ENCODE results near the gene PLAAT5. TPM values are rescaled to one million over a fixed set of nuclear protein-coding genes. Genes with fewer than 3 reads are reported as not detected.

The PLAAT5 gene
- total RNA-seq, 3 donors from 2014 or later (not counting 1 experiment from before 2014, with no cell fraction given): 0.59 to 3.0 (median 0.95) TPM

DNA sequence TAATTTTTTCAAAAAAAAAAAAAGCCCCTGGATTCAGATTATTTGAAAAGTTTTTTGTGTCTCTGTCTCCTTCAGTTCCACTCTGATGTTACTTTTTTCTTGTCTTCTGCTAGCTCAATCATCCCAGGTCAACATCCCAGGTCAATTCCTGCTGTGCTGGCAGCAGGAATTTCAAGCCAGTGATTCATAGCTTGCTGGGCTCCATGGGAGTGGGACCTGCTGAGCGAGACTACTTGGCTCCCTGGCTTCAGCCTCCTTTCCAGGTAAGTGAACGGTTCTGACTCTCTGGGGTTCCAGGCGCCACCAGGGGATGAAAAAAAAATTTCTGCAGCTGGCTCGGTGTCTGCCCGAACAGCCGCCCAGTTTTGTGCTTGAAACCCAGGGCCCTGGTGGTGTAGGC is 31.4 kb downstream of the PLAAT5 start:
- WGBS (ENCODE audit: insufficient coverage): 85% methylated on average over 6 of the region's 6 CpGs
- ATAC-seq: no peak
- Histone ChIP-seq H3K4me3 (ENCODE audit: low read length) (no peak overlapping the region), H3K27me3 (ENCODE audit: control insufficient read depth, insufficient read depth, low read length) (no peaks in the 10 kb centered on the region), H3K27ac (ENCODE audit: low read length) (no peak overlapping the region), H3K36me3 (ENCODE audit: control insufficient read depth, insufficient read depth, low read length) (no peaks in the 10 kb centered on the region), H3K9me3 (ENCODE audit: control insufficient read depth, insufficient read depth, low read length) (no peaks in the 10 kb centered on the region), H3K4me1 (ENCODE audit: control insufficient read depth, insufficient read depth, low read length) (no peaks in the 10 kb centered on the region)
- intact Hi-C loops (cut with micrococcal nuclease): loop anchor here (10.0 kb wide), 1 partner anchor 55 kb away; no protein-coding TSS in a partner anchor
- no peaks in the 10 kb centered on the region for H3K9me3 Mint-ChIP-seq
- TF ChIP-seq, protein P1, sequence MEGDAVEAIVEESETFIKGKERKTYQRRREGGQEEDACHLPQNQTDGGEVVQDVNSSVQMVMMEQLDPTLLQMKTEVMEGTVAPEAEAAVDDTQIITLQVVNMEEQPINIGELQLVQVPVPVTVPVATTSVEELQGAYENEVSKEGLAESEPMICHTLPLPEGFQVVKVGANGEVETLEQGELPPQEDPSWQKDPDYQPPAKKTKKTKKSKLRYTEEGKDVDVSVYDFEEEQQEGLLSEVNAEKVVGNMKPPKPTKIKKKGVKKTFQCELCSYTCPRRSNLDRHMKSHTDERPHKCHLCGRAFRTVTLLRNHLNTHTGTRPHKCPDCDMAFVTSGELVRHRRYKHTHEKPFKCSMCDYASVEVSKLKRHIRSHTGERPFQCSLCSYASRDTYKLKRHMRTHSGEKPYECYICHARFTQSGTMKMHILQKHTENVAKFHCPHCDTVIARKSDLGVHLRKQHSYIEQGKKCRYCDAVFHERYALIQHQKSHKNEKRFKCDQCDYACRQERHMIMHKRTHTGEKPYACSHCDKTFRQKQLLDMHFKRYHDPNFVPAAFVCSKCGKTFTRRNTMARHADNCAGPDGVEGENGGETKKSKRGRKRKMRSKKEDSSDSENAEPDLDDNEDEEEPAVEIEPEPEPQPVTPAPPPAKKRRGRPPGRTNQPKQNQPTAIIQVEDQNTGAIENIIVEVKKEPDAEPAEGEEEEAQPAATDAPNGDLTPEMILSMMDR (IDR thresholded peaks at IDR 0.05): no peak
- no peak for DNase-seq
- H3K27me3 Mint-ChIP-seq (ENCODE audit: low read depth in 2 of 2): peaks cover 0 to 13% of the 10 kb centered on the region in 2 donors
- H3K4me1 Mint-ChIP-seq: no peaks in the 10 kb centered on the region
- H3K36me3 Mint-ChIP-seq: no peaks in the 10 kb centered on the region
- H3K27ac Mint-ChIP-seq: no peak overlapping the region
- H3K4me3 Mint-ChIP-seq: no peak overlapping the region

- Histone ChIP-seq H3K4me1 (ENCODE audit: control insufficient read depth, insufficient read depth, low read length) (no peaks in the 10 kb centered on the region), H3K36me3 (ENCODE audit: control insufficient read depth, insufficient read depth, low read length) (no peaks in the 10 kb centered on the region), H3K9me3 (ENCODE audit: control insufficient read depth, insufficient read depth, low read length) (no peaks in the 10 kb centered on the region), H3K27ac (ENCODE audit: low read length) (no peak overlapping the region), H3K27me3 (ENCODE audit: control insufficient read depth, insufficient read depth, low read length) (no peaks in the 10 kb centered on the region), H3K4me3 (ENCODE audit: low read length) (no peak overlapping the region)
- DNase-seq (no peak), ATAC-seq (no peak)
- Mint-ChIP-seq H3K4me1 (peaks cover 21 to 40% of the 10 kb centered on the region in 2 donors), H3K27ac (peak overlapping the region in 1 of 2 donors; percentile 87), H3K9me3 (no peaks in the 10 kb centered on the region), H3K27me3 (ENCODE audit: low read depth in 2 of 2) (peaks cover 6 to 32% of the 10 kb centered on the region in 2 donors), H3K36me3 (no peaks in the 10 kb centered on the region), H3K4me3 (no peak overlapping the region)
- TF ChIP-seq, protein P1 (IDR thresholded peaks at IDR 0.05): no peak
- intact Hi-C loops (cut with micrococcal nuclease): no loop called here
- WGBS (ENCODE audit: insufficient coverage): 0% methylated on average over 1 of the region's 1 CpG
Observed at GRCh38 chr11:63448646-63449045, 42.3 kb downstream of the PLAAT5 start.

DNA sequence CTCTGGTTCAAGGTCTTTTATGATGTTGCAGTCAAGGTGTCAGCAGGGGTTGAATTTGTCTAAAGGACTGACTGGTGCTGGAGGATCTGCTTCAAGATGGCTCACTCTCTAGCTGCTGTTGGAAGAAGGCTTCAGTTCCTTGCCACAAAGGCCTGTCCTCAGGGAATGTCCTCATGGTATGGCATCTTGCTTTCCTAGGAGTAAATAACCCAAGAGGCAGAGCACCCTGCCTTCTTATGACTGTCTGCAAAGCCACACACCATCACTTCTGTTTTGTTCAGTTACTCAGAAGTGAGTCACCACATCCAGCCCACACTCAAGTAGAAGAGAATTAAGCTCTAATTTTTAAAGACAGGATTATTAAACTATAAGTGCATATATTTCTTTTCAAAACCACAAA is 45.2 kb downstream of the PLAAT5 start:
- intact Hi-C loops (cut with micrococcal nuclease): no loop called here
- Histone ChIP-seq H3K4me3 (ENCODE audit: low read length) (no peak overlapping the region), H3K9me3 (ENCODE audit: control insufficient read depth, insufficient read depth, low read length) (no peaks in the 10 kb centered on the region), H3K27ac (ENCODE audit: low read length) (no peak overlapping the region), H3K27me3 (ENCODE audit: control insufficient read depth, insufficient read depth, low read length) (no peaks in the 10 kb centered on the region), H3K4me1 (ENCODE audit: control insufficient read depth, insufficient read depth, low read length) (no peaks in the 10 kb centered on the region), H3K36me3 (ENCODE audit: control insufficient read depth, insufficient read depth, low read length) (no peaks in the 10 kb centered on the region)
- Mint-ChIP-seq H3K9me3 (no peaks in the 10 kb centered on the region), H3K27me3 (ENCODE audit: low read depth in 2 of 2) (peaks cover 0 to 36% of the 10 kb centered on the region in 2 donors), H3K4me3 (no peak overlapping the region), H3K27ac (peak overlapping the region in 1 of 2 donors; percentile 87), H3K36me3 (no peaks in the 10 kb centered on the region), H3K4me1 (peaks cover 21 to 40% of the 10 kb centered on the region in 2 donors)
- DNase-seq (no peak), ATAC-seq (peak in 1 of 3 donors; percentile 61)
- TF ChIP-seq, protein P1 (IDR thresholded peaks at IDR 0.05): no peak

DNA sequence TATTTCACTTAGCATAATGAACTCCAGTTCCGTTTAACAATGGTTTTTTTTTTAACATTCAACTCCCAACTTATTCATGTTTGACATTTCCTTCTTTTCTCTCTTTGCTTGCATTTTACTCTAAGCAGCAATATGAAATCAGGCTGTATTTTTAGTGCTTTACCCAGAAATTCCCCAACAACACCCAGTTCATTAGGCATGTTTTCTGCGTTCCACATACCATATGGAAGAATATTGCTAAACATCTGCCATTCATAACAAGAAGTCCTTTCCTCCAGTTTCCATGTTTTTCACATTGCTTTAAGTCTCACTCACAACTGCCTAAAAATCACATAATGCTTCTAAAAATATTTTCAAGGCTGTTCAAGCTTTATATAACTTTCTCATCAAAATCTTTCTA is 45.8 kb downstream of the PLAAT5 start:
- H3K4me1 Mint-ChIP-seq: peaks cover 21 to 40% of the 10 kb centered on the region in 2 donors
- no peaks in the 10 kb centered on the region for H3K36me3 Mint-ChIP-seq
- no peak for ATAC-seq
- H3K9me3 ChIP-seq (ENCODE audit: control insufficient read depth, insufficient read depth, low read length): no peaks in the 10 kb centered on the region
- no peaks in the 10 kb centered on the region for H3K27me3 ChIP-seq (ENCODE audit: control insufficient read depth, insufficient read depth, low read length)
- peaks cover 0 to 30% of the 10 kb centered on the region in 2 donors for H3K27me3 Mint-ChIP-seq (ENCODE audit: low read depth in 2 of 2)
- TF ChIP-seq, protein P1 (IDR thresholded peaks at IDR 0.05): no peak
- no peak for DNase-seq
- no peak overlapping the region for H3K4me3 Mint-ChIP-seq
- no peaks in the 10 kb centered on the region for H3K4me1 ChIP-seq (ENCODE audit: control insufficient read depth, insufficient read depth, low read length)
- 90% methylated on average over 2 of the region's 2 CpGs for WGBS (ENCODE audit: insufficient coverage)
- intact Hi-C loops (cut with micrococcal nuclease): no loop called here
- no peak overlapping the region for H3K27ac ChIP-seq (ENCODE audit: low read length)
- peak overlapping the region in 1 of 2 donors; percentile 87 for H3K27ac Mint-ChIP-seq
- no peak overlapping the region for H3K4me3 ChIP-seq (ENCODE audit: low read length)
- no peaks in the 10 kb centered on the region for H3K36me3 ChIP-seq (ENCODE audit: control insufficient read depth, insufficient read depth, low read length)
- H3K9me3 Mint-ChIP-seq: no peaks in the 10 kb centered on the region

Measured in natural killer cell (primary cell).